Inflammatory macrophage treated with lipopolysaccharide for 1 hour (primary cell): ENCODE results near the gene IFITM5.
"Not testable (repeated sequence)": the region's sequence is repeated elsewhere in the genome, so short reads cannot be mapped to it uniquely, and the experiment has no call there.

ENCODE experiments used
- DNase-seq, 2 donors: peaks; one replicate each; pipeline ENCODE4 v3.0.0-alpha.2; 2020 to 2022

IFITM5 gene

DNA sequence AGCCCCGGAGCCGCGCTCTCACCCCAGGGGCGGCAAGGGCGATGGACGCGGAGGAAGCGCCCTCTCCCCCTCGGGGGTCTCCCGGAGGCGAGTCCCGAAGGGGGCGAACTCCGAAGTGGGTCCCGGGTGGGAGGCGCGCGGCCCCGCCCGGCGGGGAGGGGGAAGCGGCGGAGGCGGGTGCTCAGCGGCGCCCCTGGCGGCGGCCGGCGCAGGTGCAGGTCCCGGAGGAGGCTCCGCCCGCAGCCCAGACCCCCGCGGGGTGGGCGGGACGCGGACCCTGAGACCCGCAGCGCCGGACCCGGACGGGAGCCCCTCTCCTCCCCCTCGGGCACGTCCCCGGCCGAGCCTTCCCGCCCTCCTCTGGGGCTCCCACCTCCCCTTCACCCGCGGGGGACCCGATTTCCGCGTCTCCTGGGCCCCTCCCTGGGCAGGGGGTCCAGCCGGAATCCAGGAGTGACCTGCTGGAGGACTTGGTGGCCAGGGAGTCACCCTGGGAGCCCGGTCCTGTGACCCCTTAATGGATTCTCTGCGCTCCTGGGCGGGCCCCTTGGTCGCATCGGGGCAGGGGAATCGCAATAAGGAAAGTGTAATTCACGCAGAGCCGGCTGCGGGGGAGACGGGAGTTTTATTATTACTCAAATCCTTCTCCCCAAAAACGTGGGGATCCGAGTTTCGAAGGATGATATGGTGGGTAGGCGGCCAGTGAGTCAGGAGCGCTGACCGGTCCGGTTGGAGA is 11.9 kb upstream of the IFITM5 start:
- DNase-seq = not testable (repeated sequence)

DNA sequence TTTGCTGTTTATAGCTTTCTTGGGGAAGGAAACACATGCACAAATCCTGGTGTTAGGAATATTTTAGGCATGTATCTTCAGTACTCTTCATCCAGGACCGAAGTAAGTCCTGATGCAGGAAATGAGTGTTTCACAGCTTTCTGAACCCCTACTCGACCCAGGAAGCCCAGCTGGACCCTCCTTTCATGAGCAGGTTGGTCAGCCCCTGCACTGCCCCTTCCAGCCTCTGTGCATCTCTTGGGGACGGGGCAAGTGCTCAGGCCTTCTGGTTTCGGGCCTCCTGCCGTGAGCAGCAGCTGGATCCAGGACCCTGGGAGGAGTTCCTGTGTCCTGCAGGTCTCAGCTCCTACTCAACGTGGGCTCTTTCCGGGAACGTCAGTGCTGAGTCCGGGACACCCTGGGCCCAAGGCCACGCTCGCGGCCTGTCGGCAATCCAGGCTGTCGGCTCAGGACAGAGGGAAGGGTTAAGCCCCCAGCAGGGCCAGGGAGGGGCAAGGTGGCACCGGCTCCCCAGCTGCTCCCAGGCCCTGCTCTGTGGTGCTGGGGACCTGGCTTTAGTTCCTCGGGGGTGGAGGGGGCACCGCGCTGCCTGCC is 10.8 kb upstream of the IFITM5 start:
- not testable (repeated sequence) for DNase-seq

DNA sequence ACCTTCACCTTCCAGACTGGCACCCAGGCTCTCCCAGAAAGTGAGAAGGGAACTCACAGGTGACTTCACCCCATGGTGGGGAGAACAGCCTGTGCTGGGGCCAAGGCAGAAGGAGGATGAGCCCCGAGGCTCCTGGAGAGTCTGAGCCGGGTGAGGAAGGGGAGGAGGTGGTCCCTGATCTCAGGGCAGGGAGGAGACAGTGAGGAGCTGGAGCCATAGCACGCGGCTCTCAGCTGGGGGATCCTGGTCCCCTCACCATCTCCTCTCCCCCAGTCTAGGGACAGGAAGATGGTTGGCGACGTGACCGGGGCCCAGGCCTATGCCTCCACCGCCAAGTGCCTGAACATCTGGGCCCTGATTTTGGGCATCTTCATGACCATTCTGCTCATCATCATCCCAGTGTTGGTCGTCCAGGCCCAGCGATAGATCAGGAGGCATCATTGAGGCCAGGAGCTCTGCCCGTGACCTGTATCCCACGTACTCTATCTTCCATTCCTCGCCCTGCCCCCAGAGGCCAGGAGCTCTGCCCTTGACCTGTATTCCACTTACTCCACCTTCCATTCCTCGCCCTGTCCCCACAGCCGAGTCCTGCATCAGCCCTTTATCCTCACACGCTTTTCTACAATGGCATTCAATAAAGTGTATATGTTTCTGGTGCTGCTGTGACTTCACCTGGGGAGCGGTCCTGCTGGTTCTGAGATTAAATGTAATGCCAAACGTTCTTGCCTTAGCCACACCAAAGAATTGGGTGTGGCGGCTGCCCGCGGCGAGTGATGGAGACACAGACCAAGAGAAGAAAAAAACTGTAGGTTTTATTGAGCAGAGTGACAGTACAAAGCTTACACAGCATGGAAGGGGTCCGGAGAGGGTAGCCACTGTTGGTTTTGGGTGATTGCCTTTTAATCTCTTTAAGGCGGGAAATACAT is 9.7 kb upstream of the IFITM5 start:
- not testable (repeated sequence) for DNase-seq

DNA sequence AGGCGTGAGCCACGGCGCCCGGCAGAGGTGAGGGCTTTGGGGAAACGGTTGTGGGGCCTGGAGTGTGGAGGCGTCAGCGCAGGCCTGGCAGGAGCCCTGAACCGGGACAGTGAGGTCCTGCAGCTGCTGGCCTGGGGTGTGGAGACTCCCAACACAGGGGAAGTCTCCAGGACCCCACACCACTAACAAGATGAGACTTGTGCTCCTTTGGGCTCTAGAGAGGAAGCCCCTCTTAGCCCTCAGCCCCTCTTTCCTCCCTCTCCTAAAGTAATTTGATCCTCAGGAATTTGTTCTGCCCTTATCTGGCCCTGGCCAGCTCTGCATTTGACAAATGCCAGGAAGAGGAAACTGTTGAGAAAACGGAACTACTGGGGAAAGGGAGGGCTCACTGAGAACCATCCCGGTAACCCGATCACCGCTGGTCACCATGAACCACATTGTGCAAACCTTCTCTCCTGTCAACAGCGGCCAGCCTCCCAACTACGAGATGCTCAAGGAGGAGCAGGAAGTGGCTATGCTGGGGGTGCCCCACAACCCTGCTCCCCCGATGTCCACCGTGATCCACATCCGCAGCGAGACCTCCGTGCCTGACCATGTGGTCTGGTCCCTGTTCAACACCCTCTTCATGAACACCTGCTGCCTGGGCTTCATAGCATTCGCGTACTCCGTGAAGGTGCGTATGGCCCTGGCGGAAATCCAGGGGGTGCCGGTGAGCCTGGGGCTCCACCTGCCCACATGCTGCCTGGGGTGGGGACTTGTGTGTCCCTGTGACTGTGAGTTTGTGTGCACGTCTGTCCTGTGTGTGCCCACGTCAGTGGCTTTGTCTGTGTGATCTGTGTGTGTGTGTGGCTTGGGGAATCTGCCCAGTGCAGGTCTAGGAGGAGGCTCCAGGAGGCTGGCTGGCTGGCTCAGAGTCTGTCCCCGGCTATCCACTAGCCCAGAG is 8.7 kb upstream of the IFITM5 start, which contains the start of gene IFITM2:
IFITM2 (plus strand) TSS at position 51 of the 943 bp plus-strand sequence; CDS start at position 428, 377 bp downstream.
- peak; percentile 48 to 78 for DNase-seq

DNA sequence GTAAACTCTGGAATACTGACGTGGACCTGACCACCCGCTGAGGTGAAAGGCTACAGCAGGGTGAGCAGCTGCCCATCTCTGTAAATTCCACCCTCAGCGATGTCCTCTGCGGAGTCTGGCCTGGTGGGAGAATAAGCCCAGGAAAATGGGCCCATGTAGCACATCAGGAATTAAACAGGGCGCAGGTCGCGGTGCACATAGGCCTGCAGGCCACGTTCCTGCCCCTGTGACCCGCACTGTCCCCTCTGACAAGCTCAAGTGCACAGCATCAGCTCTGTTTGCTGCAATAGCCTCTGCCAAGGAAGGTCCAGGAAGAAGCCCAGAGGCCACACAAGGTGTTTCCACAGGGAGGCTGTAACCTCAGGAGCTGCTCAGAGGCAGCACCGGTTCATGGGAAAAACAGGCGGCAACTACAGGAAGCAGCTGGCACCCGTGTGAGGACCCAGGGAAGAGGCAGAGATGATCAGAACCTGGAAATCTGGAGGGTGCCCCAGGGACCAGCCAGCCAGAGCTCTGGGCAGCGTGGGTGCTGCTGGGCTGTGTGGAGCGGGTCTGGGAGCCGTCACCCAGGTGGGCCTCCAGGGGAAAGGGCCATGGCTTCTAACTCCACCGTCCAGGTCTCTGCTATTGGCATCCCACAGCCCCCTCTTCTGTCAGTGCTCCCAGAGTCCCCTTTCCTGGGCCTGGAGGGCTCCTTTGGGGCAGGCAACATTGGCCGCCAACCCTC is 7.5 kb upstream of the IFITM5 start:
- DNase-seq = no peak

DNA sequence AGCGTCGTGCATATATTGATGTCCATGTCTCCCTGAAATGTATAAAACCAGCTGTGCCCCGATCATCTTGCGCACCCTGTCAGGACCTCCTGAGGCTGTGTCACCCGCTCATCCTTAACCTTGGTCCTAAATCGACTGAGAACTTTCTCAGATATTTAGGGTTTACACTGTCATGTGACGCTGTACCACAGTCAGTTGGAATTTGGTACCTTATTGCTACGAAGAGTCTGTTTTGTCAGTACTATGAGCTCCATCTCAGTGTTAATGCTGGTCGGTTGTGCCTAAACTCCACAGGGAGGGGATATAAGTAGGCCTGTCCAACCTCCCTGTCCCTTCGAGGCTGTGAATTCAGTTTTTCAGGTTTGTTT is 6.5 kb upstream of the IFITM5 start:
- no peak for DNase-seq

DNA sequence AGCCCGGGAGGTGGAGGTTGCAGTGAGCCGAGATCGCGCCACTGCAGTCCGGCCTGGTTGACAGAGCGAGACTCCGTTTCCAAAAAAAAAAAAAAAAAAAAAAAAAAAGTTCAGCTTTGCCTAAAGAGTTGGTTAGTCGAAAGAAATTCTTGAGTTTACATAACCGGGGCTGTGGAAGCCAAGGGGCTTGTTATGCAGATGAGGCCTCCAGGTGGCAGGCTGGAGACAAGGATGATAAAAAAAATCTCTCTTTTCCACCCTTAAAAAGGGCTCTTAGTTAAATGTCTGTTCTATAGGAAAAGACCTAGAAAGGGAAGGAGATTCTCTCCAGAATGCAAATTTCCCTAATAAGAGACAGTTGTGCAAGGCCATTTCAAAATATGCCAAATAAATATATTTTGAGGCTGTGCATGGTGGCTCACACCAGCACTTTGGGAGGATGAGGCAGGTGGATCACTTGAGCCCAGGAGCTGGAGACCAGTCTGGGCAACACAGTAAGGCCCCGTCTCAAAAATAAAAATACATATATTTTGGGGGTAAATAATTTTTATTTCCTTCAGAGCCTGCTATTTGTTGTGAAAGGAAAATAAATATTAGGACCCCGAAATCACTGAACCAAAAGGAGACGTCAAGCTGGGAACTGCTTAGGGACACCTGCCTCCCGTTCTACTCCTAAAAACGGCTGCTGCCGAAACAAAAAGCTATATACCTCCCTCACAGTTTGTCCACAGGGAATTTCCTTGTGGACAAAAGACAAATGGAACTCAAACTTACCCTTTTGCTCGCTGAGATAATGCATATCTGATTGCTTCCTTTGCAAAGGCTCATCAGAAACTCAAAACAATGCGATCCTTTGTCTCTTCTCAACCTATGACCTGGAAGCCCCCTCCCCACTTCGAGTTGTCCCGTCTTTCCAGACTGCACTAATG is 5.9 kb upstream of the IFITM5 start:
- peak; percentile 14 to 54 for DNase-seq

DNA sequence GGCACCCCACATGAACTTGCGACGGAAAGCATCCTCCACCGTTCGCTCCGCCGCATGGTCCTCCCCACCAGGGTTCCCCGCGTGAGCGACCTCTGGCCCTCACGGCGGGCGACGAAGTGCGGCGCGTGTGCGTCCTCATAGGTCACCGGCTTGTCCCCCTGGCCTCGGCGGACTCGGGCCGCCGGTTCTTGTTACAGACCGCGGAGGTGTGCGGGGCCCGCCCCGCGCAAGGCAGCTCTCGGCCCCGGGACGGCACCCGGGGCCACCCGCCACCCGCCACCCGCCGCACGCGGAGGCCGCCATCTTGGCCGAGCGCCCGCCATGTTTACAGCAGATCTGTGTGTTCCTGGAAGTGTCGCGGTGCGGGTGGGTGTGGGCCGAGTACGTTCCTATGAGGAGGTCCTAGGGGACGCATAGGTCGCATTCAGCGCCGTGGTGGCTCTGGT is 4.8 kb upstream of the IFITM5 start:
- DNase-seq = no peak

DNA sequence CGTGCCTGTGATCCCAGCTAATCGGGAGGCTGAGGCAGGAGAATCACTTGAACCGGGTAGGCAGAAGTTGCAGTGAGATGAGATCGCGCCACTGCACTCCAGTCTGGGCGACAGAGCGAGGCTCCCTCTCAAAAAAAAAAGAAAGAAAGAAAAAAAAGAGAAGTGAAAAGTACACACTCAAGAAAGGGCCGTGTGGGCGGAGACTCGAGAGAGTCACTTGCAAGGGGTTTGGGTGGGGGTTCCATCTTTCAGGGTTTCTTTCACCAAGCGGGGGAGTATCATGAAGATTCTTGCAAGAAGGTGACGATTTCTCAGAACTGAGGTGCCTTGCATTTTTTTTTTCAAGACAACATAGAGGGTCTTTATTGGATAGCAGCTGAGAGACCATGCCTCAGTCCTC is 4.0 kb upstream of the IFITM5 start:
- DNase-seq = no peak

DNA sequence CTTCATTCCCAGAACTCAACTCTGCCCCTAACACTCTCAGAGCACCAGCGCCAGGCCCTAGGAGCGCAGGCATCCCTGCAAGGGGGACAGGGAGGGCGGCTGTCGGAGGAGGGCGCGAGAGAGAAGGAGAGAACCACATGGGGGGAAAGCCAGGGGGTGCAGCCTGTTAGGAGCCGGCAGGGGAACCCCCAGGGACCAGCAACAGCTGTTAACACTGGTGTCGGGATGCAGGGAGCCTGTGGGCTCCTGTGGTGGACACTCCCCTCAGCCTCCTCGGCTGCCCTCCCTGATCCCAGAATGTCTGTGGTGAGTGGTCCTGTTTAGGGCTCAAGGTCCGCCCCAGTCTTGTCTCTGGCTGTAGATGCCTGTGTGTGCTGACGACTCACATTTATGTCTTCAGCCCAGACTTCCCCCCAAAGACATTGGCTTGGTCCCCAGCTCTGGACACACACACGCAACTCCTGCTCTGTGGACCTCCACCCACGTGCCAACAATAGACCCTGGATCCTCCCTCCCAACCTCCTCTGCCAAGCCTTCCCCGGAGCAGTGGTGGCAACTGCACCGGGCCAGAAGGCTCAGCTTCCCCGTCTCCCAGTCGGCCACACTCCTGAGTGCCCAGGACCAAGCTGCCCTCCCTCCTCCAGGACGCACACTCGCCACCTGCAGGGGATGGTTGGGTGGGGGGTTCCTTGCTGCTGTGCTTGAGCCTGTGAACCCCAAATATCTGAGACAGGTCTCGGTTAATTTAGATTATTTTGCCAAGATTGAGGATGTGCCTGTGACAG is 817 bp upstream of the IFITM5 start:
- DNase-seq = no peak

DNA sequence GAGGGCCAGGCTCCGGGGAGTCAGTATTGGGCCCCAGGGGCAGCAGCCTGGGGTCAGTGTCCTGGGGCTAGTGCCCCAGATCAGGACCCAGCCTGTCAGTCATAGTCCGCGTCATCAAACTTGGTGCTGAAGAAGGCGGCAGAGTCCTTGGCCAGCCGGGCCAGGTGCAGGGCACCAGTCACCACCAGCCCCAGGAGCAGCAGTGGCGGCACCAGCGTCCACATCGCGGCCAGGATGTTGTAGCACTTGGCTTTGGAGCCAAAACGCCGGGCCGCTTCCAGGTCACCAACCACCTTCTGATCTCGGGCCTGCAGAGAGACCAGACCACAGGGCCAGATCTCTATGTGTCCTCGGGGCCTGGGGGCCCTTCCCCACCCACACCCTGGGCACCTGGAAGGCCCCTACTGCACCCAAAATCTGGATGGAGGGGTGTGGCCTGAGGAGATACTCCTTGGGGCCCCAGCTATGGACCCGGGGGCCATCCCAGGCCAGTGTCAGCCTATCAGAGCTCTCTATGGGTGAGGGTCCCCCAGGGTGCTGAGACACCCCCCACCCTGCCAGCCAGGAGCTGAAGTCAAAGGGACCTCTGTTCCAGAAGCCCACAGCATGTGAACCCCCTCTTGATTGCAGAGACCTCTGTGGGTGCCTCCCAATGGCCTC is 790 bp downstream of the IFITM5 start:
- DNase-seq = no peak

DNA sequence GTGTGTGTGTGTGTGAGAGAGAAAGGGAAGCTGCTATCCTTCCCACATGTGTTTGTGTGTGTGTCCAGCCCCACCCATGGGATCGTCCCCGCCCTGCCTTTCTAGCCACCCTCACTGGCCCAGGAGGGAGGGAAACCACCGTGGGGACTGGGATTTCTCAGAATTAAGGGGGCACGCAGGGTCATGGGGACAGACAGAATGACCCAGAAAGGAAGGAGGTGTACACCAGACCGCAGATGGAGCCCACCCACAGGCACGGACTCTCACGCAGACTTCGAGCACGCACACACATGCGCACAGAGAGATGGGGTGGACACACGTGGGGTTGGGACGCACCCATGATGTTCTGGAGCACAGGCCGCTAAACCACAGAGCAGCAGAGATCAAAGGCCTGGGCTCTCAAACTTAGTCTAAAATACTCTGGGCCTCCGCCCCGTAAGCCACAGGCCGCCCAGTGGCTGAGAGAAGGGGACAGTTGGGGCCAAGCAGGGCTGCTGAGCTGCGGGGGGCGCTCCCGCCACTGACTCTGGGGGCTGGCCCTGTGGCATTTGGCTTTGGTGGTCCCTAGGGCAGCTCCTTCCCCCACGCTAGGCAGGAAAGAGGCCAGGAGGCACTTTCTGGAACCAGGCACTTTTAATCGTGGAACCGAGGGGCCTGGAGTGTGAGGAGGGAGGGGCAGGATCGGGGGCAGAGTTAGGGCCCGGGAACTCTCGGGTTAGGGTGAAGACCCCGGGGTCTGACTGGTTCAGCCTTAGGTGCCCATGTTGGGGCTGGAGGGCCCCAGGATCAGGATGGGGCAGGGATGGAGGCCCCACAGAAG is 1.5 kb downstream of the IFITM5 start:
- DNase-seq = peak in 1 of 2 donors; percentile 49

DNA sequence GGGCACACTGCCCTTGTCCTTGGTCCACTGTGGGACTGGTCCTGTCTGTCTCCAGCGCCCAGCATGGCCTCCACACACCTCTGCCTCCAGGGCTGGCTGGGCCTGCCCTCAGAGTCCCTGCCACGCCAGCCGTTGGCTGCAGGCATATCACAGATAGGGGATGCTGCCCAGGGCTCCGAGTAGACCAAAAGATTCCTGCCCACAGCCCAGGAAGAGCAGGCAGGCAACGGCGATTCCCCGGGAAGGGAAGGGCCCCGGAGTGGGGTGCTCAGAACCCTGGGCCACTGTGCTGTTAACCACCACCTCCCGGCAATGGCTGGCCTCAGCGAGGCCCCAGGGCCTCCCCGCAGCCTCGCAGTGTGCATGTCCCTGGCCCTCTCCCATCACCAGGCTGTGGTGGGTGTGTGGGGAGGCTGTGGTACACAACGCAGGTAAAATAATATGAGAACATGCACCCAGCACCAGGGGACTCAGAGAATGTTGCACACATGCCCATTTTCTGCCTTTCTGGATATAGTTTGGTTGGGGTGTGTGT is 2.2 kb downstream of the IFITM5 start:
- DNase-seq = no peak

DNA sequence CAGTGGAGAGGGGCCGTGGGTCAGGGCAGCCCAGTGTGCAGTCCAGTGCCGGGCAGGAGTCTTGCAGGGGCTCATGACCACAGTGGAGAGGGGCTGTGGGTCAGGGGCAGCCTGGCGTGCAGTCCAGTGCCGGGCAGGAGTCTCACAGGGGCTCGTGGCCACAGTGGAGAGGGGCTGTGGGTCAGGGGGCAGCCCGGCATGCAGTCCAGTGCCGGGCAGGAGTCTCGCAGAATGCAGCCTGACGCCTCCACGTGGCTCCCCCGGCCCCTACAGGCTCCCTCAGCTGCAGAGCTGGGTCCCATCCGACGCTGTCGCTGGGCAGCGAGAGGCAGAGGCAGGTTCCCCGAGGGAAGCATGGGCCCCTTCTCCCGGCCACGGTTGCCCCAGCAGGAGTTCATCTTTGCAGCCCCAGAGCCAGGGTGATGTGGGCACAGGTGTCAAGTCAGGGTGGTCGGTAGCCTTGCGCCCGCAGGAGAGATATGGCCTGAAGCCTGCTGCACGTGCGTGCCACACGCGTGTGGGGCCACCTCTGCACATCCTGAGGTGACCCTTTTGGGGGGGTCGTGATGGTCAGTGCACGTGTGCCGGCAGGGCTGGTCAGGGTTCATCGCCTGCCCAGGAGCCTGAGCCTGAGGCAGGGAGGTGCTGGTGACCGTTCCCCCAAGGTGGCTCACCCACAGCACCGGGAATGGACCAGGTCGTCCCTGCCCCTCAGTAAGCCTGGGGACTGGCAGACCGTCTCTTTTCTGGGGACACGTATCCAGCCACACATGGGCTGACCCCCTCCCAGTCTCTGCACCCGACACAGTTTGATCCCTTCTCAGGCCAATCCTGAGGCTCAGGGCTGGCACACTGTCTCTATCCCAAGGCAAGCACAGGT is 2.9 kb downstream of the IFITM5 start:
- no peak for DNase-seq

DNA sequence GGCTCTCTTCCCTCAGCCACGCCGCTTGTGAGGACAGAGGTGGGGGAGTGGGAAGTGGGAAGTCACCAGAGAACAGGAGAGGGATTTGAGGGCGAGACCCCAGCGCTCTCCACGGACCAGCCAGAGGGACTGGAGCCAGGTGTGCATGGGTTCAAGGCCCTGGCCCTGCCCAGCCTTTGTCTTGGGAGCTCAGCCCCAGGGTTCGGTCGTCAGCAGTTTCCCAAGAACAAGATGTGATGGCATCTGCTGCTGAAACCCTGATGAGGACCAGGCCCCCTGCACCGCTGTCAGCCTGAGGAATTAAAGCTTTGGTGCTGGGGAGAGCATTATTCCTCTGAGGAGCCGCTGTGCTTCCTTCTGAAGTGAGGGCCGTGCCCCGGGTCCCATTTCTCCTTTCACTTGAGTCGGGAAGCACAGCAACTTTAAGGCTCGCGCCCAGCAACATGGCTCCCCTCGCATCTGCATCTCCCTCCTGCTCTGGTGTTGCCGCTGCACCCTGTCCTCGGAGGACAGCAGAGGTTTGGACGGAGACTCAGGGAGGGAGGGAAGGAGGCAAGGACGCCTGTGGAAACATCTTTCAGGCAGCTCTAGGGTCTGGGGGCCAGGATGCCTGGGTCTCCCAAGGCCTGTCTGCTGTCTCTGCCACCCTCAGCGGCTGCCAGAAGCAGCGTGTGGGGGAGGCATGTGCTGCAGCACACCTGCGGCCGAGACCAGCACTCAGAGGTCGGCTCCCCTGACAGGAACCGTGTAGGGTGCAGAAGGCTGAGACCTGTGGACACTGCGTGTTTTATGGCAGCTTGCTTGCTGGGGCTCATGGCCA is 3.8 kb downstream of the IFITM5 start:
- no peak for DNase-seq

DNA sequence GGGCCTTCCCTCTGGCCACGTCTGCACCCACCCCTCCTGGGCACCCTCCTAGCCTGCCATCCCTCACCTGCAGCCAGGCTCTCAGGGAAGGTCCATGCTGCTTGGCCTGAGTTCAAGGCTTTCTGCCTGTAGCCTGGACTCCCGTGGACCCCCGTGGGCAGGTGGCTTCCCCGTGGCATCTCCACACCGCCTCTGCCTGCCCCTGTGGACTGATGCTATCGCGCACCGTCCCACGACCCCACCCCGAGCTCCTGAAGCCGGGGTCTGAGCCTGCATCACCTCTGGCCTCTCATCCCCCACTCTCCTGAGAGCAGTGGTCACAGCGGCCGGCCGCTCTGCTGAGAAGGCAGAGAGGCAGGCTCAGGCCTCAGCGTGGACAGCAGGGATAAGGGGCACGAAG is 4.5 kb downstream of the IFITM5 start:
- no peak for DNase-seq
